Activated CD4-positive, alpha-beta T cell treated with anti-CD3 and anti-CD28 coated beads, Interleukin-2, amount 10 ng/mL, durations not matched to agents 7 days and 5 days (primary cell): ENCODE data around the gene CYB5D1. TPM values are rescaled to one million over a fixed set of nuclear protein-coding genes. Genes with fewer than 3 reads are reported as not detected.

Experiments
- CTCF ChIA-PET: fragments of 350-600 bp; sonication (Branson Sonifier 250); formaldehyde crosslinking; loops from one replicate; lab custom pipeline; 2021; ENCODE audit warnings: antibody characterized with exemption; lab: Charles Lee
- POLR2A ChIA-PET: fragments of 350-600 bp; sonication (Branson Sonifier 250); formaldehyde crosslinking; loops from one replicate; lab custom pipeline; 2021; ENCODE audit warnings: antibody characterized with exemption; lab: Charles Lee
- DNase-seq: peaks from one replicate; pipeline ENCODE4 v3.0.0-alpha.2; 2020
- H3K27ac Mint-ChIP-seq: one replicate; pipeline ENCODE4 v1.8.0; 2021; ENCODE audit warnings: mild to moderate bottlenecking, moderate library complexity, mixed read lengths
- H3K27me3 Mint-ChIP-seq: one replicate; pipeline ENCODE4 v1.8.0; 2021; ENCODE audit warnings: mixed read lengths
- H3K36me3 Mint-ChIP-seq: one replicate; pipeline ENCODE4 v1.8.0; 2021; ENCODE audit warnings: low read depth, mixed read lengths
- H3K4me1 Mint-ChIP-seq: one replicate; pipeline ENCODE4 v1.8.0; 2021; ENCODE audit warnings: mixed read lengths
- H3K4me3 Mint-ChIP-seq: one replicate; pipeline ENCODE4 v1.8.0; 2021; ENCODE audit warnings: mild to moderate bottlenecking, moderate library complexity, mixed read lengths
- H3K9me3 Mint-ChIP-seq: one replicate; pipeline ENCODE4 v1.8.0; 2021; ENCODE audit warnings: mixed read lengths
- total RNA-seq, 2 experiments: library from RNA; stranded (reverse); gene quantifications; one replicate each; pipeline ENCODE4 v1.2.3, GENCODE V29; 2021

CYB5D1 gene
- total RNA-seq, 2 experiments from 2014 or later: 8.2 to 9.0 TPM

GRCh38 chr17:7842380-7843256 lies 15.2 kb upstream of the CYB5D1 start:
- H3K4me1 Mint-ChIP-seq: peaks cover 50% of the 10 kb centered on the region
- ChIA-PET POLR2A (no interaction called here), CTCF (interaction anchor here (1.3 to 3.4 kb wide), 3 partner anchors 8 to 9 kb away, joined by 3 to 12 read pairs (median 6); partner anchors contain the start of gene KDM6B)
- no peaks in the 10 kb centered on the region for H3K9me3 Mint-ChIP-seq
- H3K4me3 Mint-ChIP-seq: peak overlapping the region; percentile 98
- no peaks in the 10 kb centered on the region for H3K27me3 Mint-ChIP-seq
- peak overlapping the region; percentile 97 for H3K27ac Mint-ChIP-seq
- DNase-seq: peak; percentile 84
- H3K36me3 Mint-ChIP-seq: peaks cover 4% of the 10 kb centered on the region

GRCh38 chr17:7843257-7843535 lies 14.6 kb upstream of the CYB5D1 start:
- Mint-ChIP-seq H3K27ac (peak overlapping the region; percentile 97), H3K36me3 (peaks cover 4% of the 10 kb centered on the region), H3K9me3 (no peaks in the 10 kb centered on the region), H3K4me3 (peak overlapping the region; percentile 98), H3K4me1 (peaks cover 47% of the 10 kb centered on the region), H3K27me3 (no peaks in the 10 kb centered on the region)
- ChIA-PET POLR2A (no interaction called here), CTCF (interaction anchor here (1.3 to 3.4 kb wide), 3 partner anchors 8 to 10 kb away, joined by 3 to 12 read pairs (median 6); partner anchors contain the start of gene KDM6B)
- no peak for DNase-seq

GRCh38 chr17:7843536-7844291 lies 14.1 kb upstream of the CYB5D1 start:
- Mint-ChIP-seq H3K27ac (peak overlapping the region; percentile 97), H3K27me3 (no peaks in the 10 kb centered on the region), H3K9me3 (no peaks in the 10 kb centered on the region), H3K36me3 (peaks cover 4% of the 10 kb centered on the region), H3K4me3 (peak overlapping the region; percentile 98), H3K4me1 (peaks cover 42% of the 10 kb centered on the region)
- DNase-seq: peak; percentile 87
- ChIA-PET POLR2A (no interaction called here), CTCF (interaction anchor here (1.3 to 3.4 kb wide), 4 partner anchors 7 to 59 kb away, joined by 3 to 12 read pairs (median 4); partner anchors contain the start of gene KDM6B)

- CTCF ChIA-PET: interaction anchor here (0.6 to 2.4 kb wide), 13 partner anchors 9 to 211 kb away, joined by 3 to 19 read pairs (median 3); partner anchors contain the start of genes CYB5D1, KDM6B and NAA38
- peak overlapping the region; percentile 98 for H3K4me3 Mint-ChIP-seq
- POLR2A ChIA-PET: interaction anchor here (1.5 kb wide), 1 partner anchor 9 kb away, joined by 4 read pairs; no protein-coding TSS in a partner anchor
- H3K4me1 Mint-ChIP-seq: peaks cover 34% of the 10 kb centered on the region
- peaks cover 4% of the 10 kb centered on the region for H3K36me3 Mint-ChIP-seq
- H3K27ac Mint-ChIP-seq: peak overlapping the region; percentile 97
- H3K9me3 Mint-ChIP-seq: no peaks in the 10 kb centered on the region
- peak; percentile 91 for DNase-seq
- H3K27me3 Mint-ChIP-seq: no peaks in the 10 kb centered on the region
These were observed 13.3 kb upstream of the CYB5D1 start for GRCh38 chr17:7844292-7845154.

- Mint-ChIP-seq H3K9me3 (no peaks in the 10 kb centered on the region), H3K4me1 (peaks cover 30% of the 10 kb centered on the region), H3K27me3 (no peaks in the 10 kb centered on the region), H3K36me3 (peaks cover 6% of the 10 kb centered on the region), H3K27ac (peak overlapping the region; percentile 97), H3K4me3 (peak overlapping the region; percentile 98)
- no peak for DNase-seq
- ChIA-PET POLR2A (interaction anchor here (1.5 kb wide), 1 partner anchor 10 kb away, joined by 4 read pairs; no protein-coding TSS in a partner anchor), CTCF (interaction anchor here (1.0 to 2.4 kb wide), 10 partner anchors 10 to 144 kb away, joined by 3 to 19 read pairs (median 4); partner anchors contain the start of genes CYB5D1, KDM6B and NAA38)
These were observed 12.3 kb upstream of the CYB5D1 start for GRCh38 chr17:7845359-7846062.

- peaks cover 6% of the 10 kb centered on the region for H3K36me3 Mint-ChIP-seq
These were observed 11.6 kb upstream of the CYB5D1 start for GRCh38 chr17:7846063-7846735.

GRCh38 chr17:7846765-7847661 lies 10.8 kb upstream of the CYB5D1 start:
- Mint-ChIP-seq H3K27ac (peak overlapping the region; percentile 31), H3K36me3 (peaks cover 6% of the 10 kb centered on the region), H3K4me1 (peaks cover 34% of the 10 kb centered on the region), H3K4me3 (no peak overlapping the region), H3K27me3 (no peaks in the 10 kb centered on the region), H3K9me3 (no peaks in the 10 kb centered on the region)
- DNase-seq: no peak
- ChIA-PET POLR2A (no interaction called here), CTCF (interaction anchor here (1.3 to 2.4 kb wide), 2 partner anchors 10 to 12 kb away, joined by 3 to 19 read pairs; partner anchors contain the start of gene NAA38)

More at GRCh38 chr17:7846063-7846735, 11.6 kb upstream of the CYB5D1 start:
- Mint-ChIP-seq H3K27ac (peak overlapping the region; percentile 25), H3K9me3 (no peaks in the 10 kb centered on the region), H3K27me3 (no peaks in the 10 kb centered on the region), H3K4me1 (peaks cover 29% of the 10 kb centered on the region), H3K4me3 (no peak overlapping the region)
- POLR2A ChIA-PET: no interaction called here
- CTCF ChIA-PET: interaction anchor here (1.3 to 2.4 kb wide), 3 partner anchors 11 kb away, joined by 3 to 19 read pairs (median 9); partner anchors contain the start of genes CYB5D1 and NAA38
- DNase-seq: no peak

- Mint-ChIP-seq H3K27me3 (no peaks in the 10 kb centered on the region), H3K36me3 (peaks cover 2% of the 10 kb centered on the region), H3K9me3 (no peaks in the 10 kb centered on the region), H3K27ac (no peak overlapping the region), H3K4me1 (peaks cover 31% of the 10 kb centered on the region), H3K4me3 (no peak overlapping the region)
- ChIA-PET CTCF (no interaction called here), POLR2A (interaction anchor here (0.6 kb wide), 1 partner anchor 8 kb away, joined by 3 read pairs; no protein-coding TSS in a partner anchor)
- no peak for DNase-seq
These were observed 9.6 kb upstream of the CYB5D1 start for GRCh38 chr17:7848131-7848579.

GRCh38 chr17:7848739-7849129 lies 9.1 kb upstream of the CYB5D1 start:
- no peak for DNase-seq
- Mint-ChIP-seq H3K4me3 (no peak overlapping the region), H3K9me3 (no peaks in the 10 kb centered on the region), H3K27me3 (no peaks in the 10 kb centered on the region), H3K36me3 (peaks cover 2% of the 10 kb centered on the region), H3K4me1 (peaks cover 31% of the 10 kb centered on the region), H3K27ac (no peak overlapping the region)
- CTCF ChIA-PET: interaction anchor here (1.6 kb wide), 1 partner anchor 13 kb away, joined by 4 read pairs; no protein-coding TSS in a partner anchor
- POLR2A ChIA-PET: no interaction called here

- H3K4me1 Mint-ChIP-seq: peaks cover 31% of the 10 kb centered on the region
- ChIA-PET POLR2A (no interaction called here), CTCF (interaction anchor here (0.8 to 1.6 kb wide), 2 partner anchors 14 to 141 kb away, joined by 3 to 4 read pairs; no protein-coding TSS in a partner anchor)
- peaks cover 2% of the 10 kb centered on the region for H3K36me3 Mint-ChIP-seq
- H3K27me3 Mint-ChIP-seq: no peaks in the 10 kb centered on the region
- no peak for DNase-seq
- H3K4me3 Mint-ChIP-seq: no peak overlapping the region
- no peaks in the 10 kb centered on the region for H3K9me3 Mint-ChIP-seq
- H3K27ac Mint-ChIP-seq: no peak overlapping the region
These were observed 8.6 kb upstream of the CYB5D1 start for GRCh38 chr17:7849130-7849750.
